ENCODE measurements around the gene GPR146.

DNA sequence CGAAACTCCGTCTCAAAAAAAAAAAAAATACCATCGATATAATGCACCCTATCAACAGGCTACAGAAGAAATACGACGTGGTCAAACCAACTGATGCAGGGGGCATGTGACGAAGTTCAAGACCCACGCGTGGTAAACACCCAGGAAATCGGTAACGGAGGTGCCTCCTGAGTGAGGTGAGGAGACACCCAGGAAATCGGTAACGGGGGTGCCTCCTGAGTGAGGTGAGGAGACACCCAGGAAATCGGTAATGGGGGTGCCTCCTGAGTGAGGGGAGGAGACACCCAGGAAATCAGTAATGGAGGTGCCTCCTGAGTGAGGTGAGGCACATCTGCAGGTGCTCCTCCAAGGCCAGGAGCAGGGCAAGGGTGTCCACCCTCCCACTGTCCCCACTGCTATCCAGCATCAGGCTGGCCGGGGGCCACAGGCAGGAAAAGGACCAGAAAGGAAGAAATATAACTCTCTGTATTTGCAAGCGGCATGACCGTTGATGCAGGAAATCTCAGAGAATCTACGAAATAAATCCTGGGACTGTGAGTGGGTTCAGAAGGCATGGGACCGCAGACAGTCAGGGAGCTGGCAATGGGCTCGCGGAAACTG, 10.7 kb upstream of the GPR146 start:
- TF ChIP-seq CTCF (IDR thresholded peaks at IDR 0.05) (no peak), EP300 (IDR thresholded peaks at IDR 0.05) (no peak)
